RWPE1 (cell line): ENCODE data around the gene ARHGDIB.

ENCODE experiments used
- CTCF ChIA-PET: fragments of 350-600 bp; sonication (Branson Sonifier 250); formaldehyde crosslinking; extraction: SDS; loops from one replicate; lab custom pipeline; 2021; lab: Yijun Ruan, JAX
- POLR2A ChIA-PET: fragments of 400-600 bp; formaldehyde crosslinking; extraction: SDS; loops from one replicate; lab custom pipeline; 2020; ENCODE audit warnings: antibody characterized with exemption; ENCODE audit not compliant: low non-redundant PET; lab: Yijun Ruan, JAX
- DNase-seq: peaks from one replicate; pipeline ENCODE4 v3.0.0; 2012; ENCODE audit warnings: low spot score
- H3K27ac ChIP-seq: fragments of 450-650 bp; 2 replicates; pipeline ENCODE4 v1.5.1; 2017
- CTCF ChIP-seq: fragments of 450-650 bp; conservative IDR thresholded peaks from 2 replicates; pipeline ENCODE4 v1.5.1; 2017; ENCODE audit warnings: low read depth, mild to moderate bottlenecking

The ARHGDIB gene

DNA sequence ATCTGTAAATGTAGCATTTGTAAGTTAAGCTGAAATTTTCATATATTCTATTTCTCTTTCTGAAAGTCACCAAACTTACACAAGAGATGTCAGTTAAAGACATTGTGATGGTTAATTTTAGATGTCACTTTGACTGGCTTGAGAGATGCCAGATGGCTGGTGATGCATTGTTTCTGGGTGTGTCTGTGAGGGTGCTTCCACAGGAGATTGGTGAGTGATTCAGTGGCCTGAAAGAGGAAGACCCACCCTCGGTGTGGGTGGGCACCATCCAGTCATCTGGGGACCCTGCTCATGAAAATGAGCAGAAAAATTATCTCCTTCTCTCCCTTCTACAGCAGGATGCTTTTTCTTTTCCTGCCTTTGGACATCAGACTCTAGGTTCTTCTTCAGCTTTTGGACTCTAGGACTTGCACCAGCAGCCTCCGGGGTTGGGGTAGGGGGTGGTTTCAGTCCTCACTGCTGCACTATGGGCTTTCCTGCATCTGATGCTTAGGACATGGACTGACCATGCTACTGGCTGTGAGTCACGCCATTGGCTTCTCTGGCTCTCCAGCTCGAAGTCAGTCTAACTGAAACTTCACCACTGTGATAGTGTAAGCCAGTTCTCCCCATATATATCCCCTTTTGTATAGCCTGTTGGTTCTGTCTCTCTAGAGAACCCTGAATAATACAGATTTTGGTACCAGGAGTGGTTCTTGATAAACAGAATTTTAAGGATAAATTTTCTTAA, 32.3 kb upstream of the ARHGDIB start:
- no peak for TF ChIP-seq CTCF
- DNase-seq: no peak
- CTCF ChIA-PET: no interaction called here
- no peak overlapping the region for H3K27ac ChIP-seq
- POLR2A ChIA-PET: no interaction called here

GRCh38 chr12:14993117-14993516, 31.7 kb upstream of the ARHGDIB start:
- no peak for DNase-seq
- no peak overlapping the region for H3K27ac ChIP-seq
- CTCF ChIA-PET: no interaction called here
- no peak for TF ChIP-seq CTCF
- POLR2A ChIA-PET: no interaction called here

- ChIA-PET POLR2A (no interaction called here), CTCF (no interaction called here)
- H3K27ac ChIP-seq: no peak overlapping the region
- no peak for DNase-seq
- TF ChIP-seq CTCF: no peak
These were observed 31.3 kb upstream of the ARHGDIB start for GRCh38 chr12:14992673-14993072.

DNA sequence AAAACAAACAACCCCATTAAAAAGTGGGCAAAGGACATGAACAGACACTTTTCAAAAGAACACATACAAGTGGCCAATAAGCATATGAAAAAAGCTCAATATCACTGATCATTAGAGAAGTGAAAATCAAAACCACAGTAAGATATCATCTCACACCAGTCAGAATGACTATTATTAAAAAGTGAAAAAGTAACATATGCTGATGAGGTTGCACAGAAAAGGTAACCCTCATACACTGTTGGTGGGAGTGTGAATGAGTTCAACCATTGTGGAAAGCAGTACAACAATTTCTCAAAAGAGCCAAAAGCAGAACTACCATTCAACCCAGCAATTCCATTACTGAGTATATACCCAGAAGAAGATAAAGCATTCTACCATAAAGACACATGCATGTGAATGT, 29.7 kb upstream of the ARHGDIB start:
- no peak for DNase-seq
- ChIA-PET POLR2A (no interaction called here), CTCF (no interaction called here)
- no peak overlapping the region for H3K27ac ChIP-seq
- TF ChIP-seq CTCF: no peak

- no peak for DNase-seq
- CTCF ChIA-PET: interaction anchor here (0.7 kb wide), 1 partner anchor 335 kb away, joined by 3 read pairs; no protein-coding TSS in a partner anchor
- POLR2A ChIA-PET: no interaction called here
- TF ChIP-seq CTCF: no peak
- H3K27ac ChIP-seq: no peak overlapping the region
These were observed 28.4 kb upstream of the ARHGDIB start for GRCh38 chr12:14989790-14990189.

- H3K27ac ChIP-seq: no peak overlapping the region
- POLR2A ChIA-PET: no interaction called here
- TF ChIP-seq CTCF: no peak
- DNase-seq: no peak
- CTCF ChIA-PET: no interaction called here
These were observed 26.6 kb upstream of the ARHGDIB start for GRCh38 chr12:14988035-14988434.
